ENCODE results near the gene SMYD5. TPM values are rescaled to one million over a fixed set of nuclear protein-coding genes. Genes with fewer than 3 reads are reported as not detected.

SMYD5 gene
- total and polyA plus RNA-seq, 9 of the 15 experiments (the other 6 are each of a cell fraction or from before 2014, with no cell fraction given) = 11.4 to 56.8 (median 32.0) TPM

- TF ChIP-seq ZNF592 (IDR thresholded peaks at IDR 0.05) (no peak), E2F5 (CRISPR knock-in tag; IDR thresholded peaks at IDR 0.05) (no peak), ZFX (CRISPR knock-in tag; IDR thresholded peaks at IDR 0.05) (no peak), ZNF518B (CRISPR knock-in tag; IDR thresholded peaks at IDR 0.05) (no peak), ATF1 (CRISPR knock-in tag; IDR thresholded peaks at IDR 0.05) (no peak), ATF1 (tag; IDR thresholded peaks at IDR 0.05) (no peak), ZNF740 (CRISPR knock-in tag; IDR thresholded peaks at IDR 0.05) (no peak), ZNF740 (tag; IDR thresholded peaks at IDR 0.05) (no peak)
Measured at GRCh38 chr2:73173781-73174180, 40.3 kb upstream of the SMYD5 start (continued).

All from K562 (cell line).